IMR-90 (cell line): ENCODE measurements around the gene SGMS1. TPM values are rescaled to one million over a fixed set of nuclear protein-coding genes. Genes with fewer than 3 reads are reported as not detected.

Source experiments
- ATAC-seq: fragments of 200-7000 bp; cut with Tn5 transposase; 2 replicates; pipeline ENCODE4 v1.9.1; 2020; ENCODE audit warnings: low read depth, mild to moderate bottlenecking, moderate library complexity
- BruUV-seq: library from RNA; stranded (reverse); fragments of 400-500 nt; replicated peaks from 2 replicates; lab custom pipeline; 2021; lab: Mats Ljungman, UMichigan
- CTCF ChIA-PET: fragments of 300-600 bp; formaldehyde crosslinking; extraction: SDS; loops from one replicate; lab custom pipeline; 2021; ENCODE audit warnings: antibody characterized with exemption; lab: Yijun Ruan, JAX
- POLR2A ChIA-PET: fragments of 300-600 bp; sonication (Branson Sonifier 250); formaldehyde crosslinking; loops from one replicate; lab custom pipeline; 2022; ENCODE audit warnings: antibody characterized with exemption; ENCODE audit not compliant: unreplicated experiment; lab: Charles Lee
- DNase-seq: peaks from one replicate; pipeline ENCODE4 v3.0.0; 2013
- H2AFZ ChIP-seq: replicated peaks from 2 replicates; pipeline ENCODE3; 2013; ENCODE audit warnings: low read length, mild to moderate bottlenecking; ENCODE audit not compliant: poor library complexity
- H2AK5ac ChIP-seq: 2 replicates; pipeline ENCODE4 v1.6.1; 2013; ENCODE audit warnings: low read depth, low read length, inconsistent platforms
- H2AK9ac ChIP-seq: replicated peaks from 2 replicates; pipeline ENCODE3; 2013; ENCODE audit warnings: mild to moderate bottlenecking, low read depth, low read length, moderate library complexity; ENCODE audit not compliant: poor library complexity
- H2BK120ac ChIP-seq: 2 replicates; pipeline ENCODE4 v1.6.1; 2013; ENCODE audit warnings: low read depth, low read length, inconsistent platforms
- H2BK15ac ChIP-seq: 3 replicates; pipeline ENCODE4 v1.6.1; 2013; ENCODE audit warnings: low read depth, low read length, inconsistent platforms
- H2BK20ac ChIP-seq: 2 replicates; pipeline ENCODE4 v1.6.1; 2013; ENCODE audit warnings: low read depth, mild to moderate bottlenecking, inconsistent platforms, low read length, moderate library complexity
- H2BK5ac ChIP-seq: 2 replicates; pipeline ENCODE4 v1.6.1; 2013; ENCODE audit warnings: mild to moderate bottlenecking, low read depth, low read length, inconsistent platforms; ENCODE audit not compliant: poor library complexity, severe bottlenecking
- H3K14ac ChIP-seq: replicated peaks from 2 replicates; pipeline ENCODE4 v1.6.1; 2013; ENCODE audit warnings: low read depth, low read length, inconsistent platforms
- H3K18ac ChIP-seq: 2 replicates; pipeline ENCODE4 v1.6.1; 2013; ENCODE audit warnings: low read depth, low read length, control low read depth
- H3K23ac ChIP-seq: 2 replicates; pipeline ENCODE4 v1.6.1; 2013; ENCODE audit warnings: low read depth, low read length, inconsistent platforms
- H3K27ac ChIP-seq: 2 replicates; pipeline ENCODE4 v1.5.1; 2013; ENCODE audit warnings: mild to moderate bottlenecking, control low read depth, low read length; ENCODE audit not compliant: insufficient read depth
- H3K27me3 ChIP-seq: 2 replicates; pipeline ENCODE4 v1.6.1; 2013; ENCODE audit warnings: low read length; ENCODE audit not compliant: control insufficient read depth, insufficient read depth
- H3K36me3 ChIP-seq: 2 replicates; pipeline ENCODE4 v1.6.1; 2013; ENCODE audit warnings: low read length, mixed read lengths; ENCODE audit not compliant: control insufficient read depth, insufficient read depth
- H3K4ac ChIP-seq: 2 replicates; pipeline ENCODE4 v1.6.1; 2013; ENCODE audit warnings: low read depth, low read length, inconsistent platforms
- H3K4me1 ChIP-seq: 2 replicates; pipeline ENCODE4 v1.6.1; 2013; ENCODE audit warnings: low read length, mixed read lengths; ENCODE audit not compliant: control insufficient read depth, insufficient read depth
- H3K4me2 ChIP-seq: 2 replicates; pipeline ENCODE4 v1.6.1; 2013; ENCODE audit warnings: low read depth, mild to moderate bottlenecking, control low read depth, low read length, moderate library complexity
- H3K4me3 ChIP-seq: 2 replicates; pipeline ENCODE4 v1.5.1; 2013; ENCODE audit warnings: low read depth, mild to moderate bottlenecking, control low read depth, low read length, moderate library complexity; ENCODE audit not compliant: insufficient read depth
- H3K56ac ChIP-seq: 2 replicates; pipeline ENCODE4 v1.6.1; 2013; ENCODE audit warnings: low read length, inconsistent platforms; ENCODE audit not compliant: insufficient read depth; ENCODE audit errors: extremely low read depth
- H3K79me1 ChIP-seq, 2 experiments: 2 replicates each; pipeline ENCODE4 v1.6.1; 2013; ENCODE audit warnings: low read length in 2 of 2, inconsistent platforms in 1 of 2, low read depth in 1 of 2
- H3K9ac ChIP-seq: 2 replicates; pipeline ENCODE4 v1.6.1; 2013; ENCODE audit warnings: low read depth, low read length, control low read depth
- H3K9me1 ChIP-seq: 2 replicates; pipeline ENCODE4 v1.6.1; 2013; ENCODE audit warnings: low read length, inconsistent platforms; ENCODE audit not compliant: insufficient read depth
- H3K9me3 ChIP-seq: 2 replicates; pipeline ENCODE4 v1.6.1; 2013; ENCODE audit warnings: low read length; ENCODE audit not compliant: control insufficient read depth, insufficient read depth
- H4K20me1 ChIP-seq: 2 replicates; pipeline ENCODE4 v1.6.1; 2013; ENCODE audit warnings: low read length, inconsistent platforms; ENCODE audit not compliant: insufficient read depth
- H4K5ac ChIP-seq: 2 replicates; pipeline ENCODE4 v1.6.1; 2013; ENCODE audit warnings: mild to moderate bottlenecking, low read depth, low read length, control low read depth
- H4K8ac ChIP-seq, 2 experiments: 2 replicates each; pipeline ENCODE4 v1.6.1; 2013; ENCODE audit warnings: low read depth in 2 of 2, low read length in 2 of 2, control low read depth in 1 of 2, inconsistent platforms in 1 of 2
- H4K91ac ChIP-seq: 2 replicates; pipeline ENCODE4 v1.6.1; 2013; ENCODE audit warnings: low read depth, low read length, inconsistent platforms; ENCODE audit not compliant: insufficient read depth
- BHLHE40 ChIP-seq: fragments of 150-350 bp; IDR thresholded peaks from 2 replicates; pipeline ENCODE4 v1.6.1; 2016; ENCODE audit warnings: mild to moderate bottlenecking, low read depth, low read length
- CEBPB ChIP-seq: IDR thresholded peaks from 2 replicates; pipeline ENCODE4 v1.6.1; 2012; ENCODE audit warnings: low read depth, low read length, improper control_type of control experiment
- CHD1 ChIP-seq: IDR thresholded peaks from 2 replicates; pipeline ENCODE4 v1.6.1; 2012; ENCODE audit warnings: low read depth, low read length, improper control_type of control experiment
- FOS ChIP-seq: fragments of 150-350 bp; IDR thresholded peaks from 2 replicates; pipeline ENCODE4 v1.6.1; 2016; ENCODE audit warnings: low read depth, low read length
- MAFK ChIP-seq: IDR thresholded peaks from 2 replicates; pipeline ENCODE4 v1.6.1; 2012; ENCODE audit warnings: low read depth, low read length, improper control_type of control experiment
- MAZ ChIP-seq: IDR thresholded peaks from 2 replicates; pipeline ENCODE4 v1.6.1; 2012; ENCODE audit warnings: low read depth, mild to moderate bottlenecking, low read length, improper control_type of control experiment, moderate library complexity, borderline replicate concordance
- MXI1 ChIP-seq: IDR thresholded peaks from 2 replicates; pipeline ENCODE4 v1.6.1; 2012; ENCODE audit warnings: low read depth, mild to moderate bottlenecking, low read length, moderate library complexity, borderline replicate concordance
- NFE2L2 ChIP-seq: fragments of 150-350 bp; IDR thresholded peaks from 2 replicates; pipeline ENCODE4 v1.6.1; 2016; ENCODE audit warnings: low read depth, mild to moderate bottlenecking, low read length
- POLR2A ChIP-seq: IDR thresholded peaks from 2 replicates; pipeline ENCODE4 v1.6.1; 2012; ENCODE audit warnings: mild to moderate bottlenecking, low read depth, low read length
- RAD21 ChIP-seq: IDR thresholded peaks from 2 replicates; pipeline ENCODE4 v1.6.1; 2012; ENCODE audit warnings: low read length, improper control_type of control experiment
- RFX5 ChIP-seq: IDR thresholded peaks from 2 replicates; pipeline ENCODE4 v1.8.0; 2012; ENCODE audit warnings: low read depth, mild to moderate bottlenecking, low read length, moderate library complexity
- SMC3 ChIP-seq: fragments of 150-350 bp; IDR thresholded peaks from 2 replicates; pipeline ENCODE4 v1.6.1; 2016; ENCODE audit warnings: low read depth, mild to moderate bottlenecking, antibody characterized with exemption, low read length, moderate library complexity
- WGBS, 2 experiments: methylation state at CpG; one replicate each; pipeline versions ENCODE4 v1.1.5 to v1.1.7; 2013; ENCODE audit warnings: missing lambda C conversion rate in 2 of 2; ENCODE audit not compliant: insufficient read length in 1 of 2; ENCODE audit errors: extremely low coverage in 2 of 2; 5-methylcytosine and 5-hydroxymethylcytosine counted together
- dilution Hi-C: fragments of 300-500 bp; cut with HindIII; formaldehyde crosslinking; loops from one replicate; pipeline ENCODE4 v1.14.3; 2018; ENCODE audit warnings: low sequenced_read_pairs; ENCODE audit not compliant: unreplicated experiment
- in situ Hi-C: fragments of 300-500 bp; cut with MboI; formaldehyde crosslinking; loops from 3 replicates; pipeline ENCODE4 v1.14.3; 2019; ENCODE audit warnings: low sequenced_read_pairs, inconsistent platforms, mixed read lengths
- intact Hi-C: fragments of 100-400 bp; cut with micrococcal nuclease; formaldehyde crosslinking; loops from 2 replicates; pipeline ENCODE4 v1.10.0; 2022
- polyA plus RNA-seq, 3 experiments: library from polyadenylated mRNA; depleted of rRNA; stranded (reverse); fragments of >200 nt; gene quantifications; 2 replicates each; pipeline ENCODE4 v1.2.3, GENCODE V29; 2012; ENCODE audit warnings: low replicate concordance in 1 of 3
- total RNA-seq: library from RNA; depleted of rRNA; stranded (reverse); fragments of >200 nt; gene quantifications from 2 replicates; pipeline ENCODE4 v1.2.3, GENCODE V29; 2012
- TF ChIP-seq, protein P1 (sequence below): fragments of 150-350 bp; IDR thresholded peaks from 2 replicates; pipeline ENCODE4 v1.6.1; 2016; ENCODE audit warnings: low read depth, mild to moderate bottlenecking, low read length, moderate library complexity, borderline replicate concordance
- TF ChIP-seq, protein P2 (sequence below): fragments of 150-350 bp; IDR thresholded peaks from 2 replicates; pipeline ENCODE4 v1.6.1; 2017; ENCODE audit warnings: mild to moderate bottlenecking, antibody characterized with exemption, low read length, low read depth
- TF ChIP-seq, protein P3 (sequence below): conservative IDR thresholded peaks from 2 replicates; pipeline ENCODE4 v1.5.1; 2012; ENCODE audit warnings: mild to moderate bottlenecking, low read depth, low read length, improper control_type of control experiment

The SGMS1 gene
- total and polyA plus RNA-seq, 2 of the 4 experiments (the other 2 are of a cell fraction): 9.8 to 30.8 TPM

DNA sequence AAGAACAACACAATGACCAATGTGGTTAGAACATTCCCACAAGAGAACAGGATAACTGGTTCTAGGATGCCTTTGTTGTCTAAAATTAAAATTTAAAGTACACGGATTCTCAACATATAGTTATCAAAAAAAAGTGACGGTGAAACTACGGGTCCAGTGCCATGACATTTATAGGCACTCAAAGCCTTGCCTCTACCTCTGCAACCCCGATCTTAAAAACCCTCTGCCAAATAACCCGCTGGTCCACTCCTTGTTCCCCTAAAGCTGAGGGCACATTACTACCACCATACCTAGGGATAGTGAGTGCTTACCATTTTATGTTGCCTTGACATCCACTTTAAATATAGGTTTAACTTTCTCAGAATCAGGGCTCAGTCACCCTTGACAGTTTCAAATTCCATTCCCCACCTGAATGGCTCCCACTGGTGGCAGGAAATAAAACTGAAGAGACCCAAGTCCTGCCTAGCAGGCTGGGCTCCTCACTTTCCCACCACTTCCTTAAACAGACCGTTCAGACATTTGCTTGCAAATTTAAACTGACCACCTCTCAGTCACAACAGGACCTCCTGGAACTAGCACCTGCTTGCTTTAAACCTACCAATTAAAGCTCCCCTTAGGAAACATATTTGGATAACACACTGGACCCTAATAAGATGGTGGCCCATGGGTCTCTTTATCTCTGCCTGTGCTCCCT is 202.6 kb downstream of the SGMS1 start:
- H3K9me3 ChIP-seq: no peaks in the 10 kb centered on the region
- CTCF ChIA-PET: interaction anchor here (0.7 kb wide), 1 partner anchor 205 kb away, joined by 3 read pairs; no protein-coding TSS in a partner anchor
- no peak overlapping the region for H2AK9ac ChIP-seq
- H3K14ac ChIP-seq: no peak overlapping the region
- in situ Hi-C loops: no loop called here
- no peak overlapping the region for H3K56ac ChIP-seq
- peaks cover 7 to 25% of the 10 kb centered on the region in 2 experiments for H3K79me1 ChIP-seq
- no peak overlapping the region for H3K9ac ChIP-seq
- no peak overlapping the region for H3K4ac ChIP-seq
- ATAC-seq: no peak
- H3K36me3 ChIP-seq: no peaks in the 10 kb centered on the region
- 83% methylated on average over 1 of the region's 6 CpGs; no CpG with 5 or more reads in 1 of the 2 experiments for WGBS, 2 experiments
- H3K4me1 ChIP-seq: peaks cover 6% of the 10 kb centered on the region; the same call in 1 of the 2 replicates
- H3K4me2 ChIP-seq: no peak overlapping the region
- H2BK120ac ChIP-seq: no peak overlapping the region
- H4K5ac ChIP-seq: no peak overlapping the region
- no peak overlapping the region for H2BK5ac ChIP-seq
- H2BK20ac ChIP-seq: no peak overlapping the region
- H4K8ac ChIP-seq: no peak overlapping the region
- H2AK5ac ChIP-seq: no peak overlapping the region
- POLR2A ChIA-PET: no interaction called here
- no peak overlapping the region for H4K91ac ChIP-seq
- H3K27ac ChIP-seq: no peak overlapping the region
- intact Hi-C loops: no loop called here
- no peak overlapping the region for H2BK15ac ChIP-seq
- H3K4me3 ChIP-seq: no peak overlapping the region
- peak; percentile 21 for DNase-seq
- peaks cover 7% of the 10 kb centered on the region for H3K9me1 ChIP-seq
- no peaks in the 10 kb centered on the region for H3K27me3 ChIP-seq
- no peak overlapping the region for H2AFZ ChIP-seq
- no peak overlapping the region for H3K18ac ChIP-seq
- H4K20me1 ChIP-seq: peaks cover 5% of the 10 kb centered on the region; the same call in 1 of the 2 replicates
- no peak overlapping the region for H3K23ac ChIP-seq
- dilution Hi-C loops: no loop called here
- BruUV-seq: no TSS peak
- TF ChIP-seq, protein P1, sequence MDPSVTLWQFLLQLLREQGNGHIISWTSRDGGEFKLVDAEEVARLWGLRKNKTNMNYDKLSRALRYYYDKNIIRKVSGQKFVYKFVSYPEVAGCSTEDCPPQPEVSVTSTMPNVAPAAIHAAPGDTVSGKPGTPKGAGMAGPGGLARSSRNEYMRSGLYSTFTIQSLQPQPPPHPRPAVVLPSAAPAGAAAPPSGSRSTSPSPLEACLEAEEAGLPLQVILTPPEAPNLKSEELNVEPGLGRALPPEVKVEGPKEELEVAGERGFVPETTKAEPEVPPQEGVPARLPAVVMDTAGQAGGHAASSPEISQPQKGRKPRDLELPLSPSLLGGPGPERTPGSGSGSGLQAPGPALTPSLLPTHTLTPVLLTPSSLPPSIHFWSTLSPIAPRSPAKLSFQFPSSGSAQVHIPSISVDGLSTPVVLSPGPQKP: no peak
- TF ChIP-seq MAZ (no peak), SMC3 (peak; percentile 56), CHD1 (no peak), MAFK (no peak), RAD21 (peak; percentile 56), BHLHE40 (no peak), CEBPB (no peak), MXI1 (no peak), RFX5 (no peak), NFE2L2 (no peak), FOS (no peak), POLR2A (no peak)
- TF ChIP-seq, protein P2, sequence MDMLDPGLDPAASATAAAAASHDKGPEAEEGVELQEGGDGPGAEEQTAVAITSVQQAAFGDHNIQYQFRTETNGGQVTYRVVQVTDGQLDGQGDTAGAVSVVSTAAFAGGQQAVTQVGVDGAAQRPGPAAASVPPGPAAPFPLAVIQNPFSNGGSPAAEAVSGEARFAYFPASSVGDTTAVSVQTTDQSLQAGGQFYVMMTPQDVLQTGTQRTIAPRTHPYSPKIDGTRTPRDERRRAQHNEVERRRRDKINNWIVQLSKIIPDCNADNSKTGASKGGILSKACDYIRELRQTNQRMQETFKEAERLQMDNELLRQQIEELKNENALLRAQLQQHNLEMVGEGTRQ: no peak
- TF ChIP-seq, protein P3, sequence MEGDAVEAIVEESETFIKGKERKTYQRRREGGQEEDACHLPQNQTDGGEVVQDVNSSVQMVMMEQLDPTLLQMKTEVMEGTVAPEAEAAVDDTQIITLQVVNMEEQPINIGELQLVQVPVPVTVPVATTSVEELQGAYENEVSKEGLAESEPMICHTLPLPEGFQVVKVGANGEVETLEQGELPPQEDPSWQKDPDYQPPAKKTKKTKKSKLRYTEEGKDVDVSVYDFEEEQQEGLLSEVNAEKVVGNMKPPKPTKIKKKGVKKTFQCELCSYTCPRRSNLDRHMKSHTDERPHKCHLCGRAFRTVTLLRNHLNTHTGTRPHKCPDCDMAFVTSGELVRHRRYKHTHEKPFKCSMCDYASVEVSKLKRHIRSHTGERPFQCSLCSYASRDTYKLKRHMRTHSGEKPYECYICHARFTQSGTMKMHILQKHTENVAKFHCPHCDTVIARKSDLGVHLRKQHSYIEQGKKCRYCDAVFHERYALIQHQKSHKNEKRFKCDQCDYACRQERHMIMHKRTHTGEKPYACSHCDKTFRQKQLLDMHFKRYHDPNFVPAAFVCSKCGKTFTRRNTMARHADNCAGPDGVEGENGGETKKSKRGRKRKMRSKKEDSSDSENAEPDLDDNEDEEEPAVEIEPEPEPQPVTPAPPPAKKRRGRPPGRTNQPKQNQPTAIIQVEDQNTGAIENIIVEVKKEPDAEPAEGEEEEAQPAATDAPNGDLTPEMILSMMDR: peak; percentile 53
